Kidney (tissue), 14 donors: Measurements from ENCODE around the gene TMEM263. TPM values are rescaled to one million over a fixed set of nuclear protein-coding genes. Genes with fewer than 3 reads are reported as not detected.

Experiments used
- DNase-seq, 5 donors: peaks; one replicate each; pipeline ENCODE4 v3.0.0-alpha.2; 2013 to 2020
- FAIRE-seq: peaks from 2 replicates; lab custom pipeline; 2012; peaks lifted over from hg19 to GRCh38; lab: Jason Lieb, UNC
- H3K27ac ChIP-seq, 2 donors: one replicate each; pipeline ENCODE4 v1.7.0; 2013; ENCODE audit warnings: low read depth in 2 of 2, low read length in 2 of 2, inconsistent platforms in 1 of 2
- H3K27me3 ChIP-seq: one replicate; pipeline ENCODE4 v1.7.1; 2013; ENCODE audit warnings: low read length, inconsistent platforms; ENCODE audit not compliant: control insufficient read depth, insufficient read depth
- H3K36me3 ChIP-seq, 3 donors: one replicate each; pipeline versions ENCODE4 v1.7.0 to v1.7.1; 2013; ENCODE audit warnings: low read length in 3 of 3, control low read depth in 1 of 3, inconsistent platforms in 1 of 3; ENCODE audit not compliant: insufficient read depth in 3 of 3, control insufficient read depth in 2 of 3
- H3K4me1 ChIP-seq, 3 donors: one replicate each; pipeline versions ENCODE4 v1.7.0 to v1.7.1; 2013; ENCODE audit warnings: low read length in 3 of 3, inconsistent platforms in 1 of 3, low read depth in 1 of 3; ENCODE audit not compliant: control insufficient read depth in 2 of 3, insufficient read depth in 2 of 3
- H3K4me3 ChIP-seq, 3 donors: one replicate each; pipeline versions ENCODE4 v1.7.0 to v1.8.1; 2013; ENCODE audit warnings: low read length in 3 of 3, control low read depth in 1 of 3, inconsistent platforms in 1 of 3
- H3K9ac ChIP-seq, 3 donors: one replicate each; pipeline versions ENCODE4 v1.7.0 to v1.7.1; 2013; ENCODE audit warnings: low read length in 3 of 3, control low read depth in 1 of 3, inconsistent platforms in 1 of 3
- H3K9me3 ChIP-seq, 3 donors: one replicate each; pipeline versions ENCODE4 v1.7.0 to v1.7.1; 2013; ENCODE audit warnings: low read length in 3 of 3, control low read depth in 1 of 3, inconsistent platforms in 1 of 3; ENCODE audit not compliant: control insufficient read depth in 2 of 3, insufficient read depth in 1 of 3
- CTCF ChIP-seq: IDR thresholded peaks from 3 replicates; pipeline ENCODE4 v1.5.1; 2012; ENCODE audit warnings: mild to moderate bottlenecking, moderate library complexity, borderline replicate concordance; ENCODE audit not compliant: insufficient read depth; ENCODE audit errors: extremely low read depth
- intact Hi-C: fragments of 100-400 bp; cut with DNase I; formaldehyde crosslinking; loops from one replicate; pipeline ENCODE4 v1.11.1; 2022
- polyA plus RNA-seq: library from polyadenylated mRNA; stranded (reverse); fragments of 350-450 nt; fragmentation: Illumina TruSeq; extraction: RNeasy Lipid Tissue Mini Kit (QIAGEN cat#74804); gene quantifications from one replicate; pipeline ENCODE4 v1.2.3, GENCODE V29; 2014; ENCODE audit warnings: low read depth, low replicate concordance; ENCODE audit not compliant: insufficient read depth
- total RNA-seq: library from RNA; stranded (reverse); fragmentation: NEBNext Ultra II Directional; extraction: Animal tissue kit (Norgen Biotek cat#: 25700); gene quantifications from one replicate; pipeline ENCODE4 v1.2.1, GENCODE V29; 2021
- donor health status: control.
- donor health status: control.
- donor health status: control.
- donor health status: control.
- donor health status: control.
- donor health status: DM: yes; HTN: yes; CAD: no.
- donor health status: Normal renal cell carcinoma (clear cell type).

Gene TMEM263
- total and polyA plus RNA-seq, 2 donors from 2014 or later = 28.7 to 43.1 TPM

GRCh38 chr12:106947461-106947860 is 8.2 kb upstream of the TMEM263 start:
- TF ChIP-seq CTCF = no peak
- peak; percentile 86 for FAIRE-seq
- Histone ChIP-seq H3K4me1 (peaks cover 0 to 11% (median 6%) of the 10 kb centered on the region in 3 donors), H3K36me3 (no peaks in the 10 kb centered on the region), H3K9me3 (no peaks in the 10 kb centered on the region), H3K9ac (no peak overlapping the region), H3K27me3 (no peaks in the 10 kb centered on the region), H3K27ac (peak overlapping the region; percentile 12 to 41), H3K4me3 (no peak overlapping the region)
- no peak for DNase-seq
- intact Hi-C loops = no loop called here

- Histone ChIP-seq H3K9ac (no peak overlapping the region), H3K36me3 (no peaks in the 10 kb centered on the region), H3K27me3 (no peaks in the 10 kb centered on the region), H3K27ac (no peak overlapping the region), H3K9me3 (no peaks in the 10 kb centered on the region), H3K4me3 (no peak overlapping the region), H3K4me1 (peaks cover 0 to 18% (median 8%) of the 10 kb centered on the region in 3 donors)
- DNase-seq = no peak
- intact Hi-C loops = no loop called here
- FAIRE-seq = no peak
- TF ChIP-seq CTCF = no peak
Measured at GRCh38 chr12:106950591-106950990, 5.1 kb upstream of the TMEM263 start.

GRCh38 chr12:106953352-106954250 is 2.1 kb upstream of the TMEM263 start:
- H3K4me3 ChIP-seq = peak overlapping the region in 2 of 3 donors; percentile 14 to 86
- no peak for FAIRE-seq
- H3K9me3 ChIP-seq = no peaks in the 10 kb centered on the region
- no peak for TF ChIP-seq CTCF
- H3K27me3 ChIP-seq = no peaks in the 10 kb centered on the region
- H3K4me1 ChIP-seq = peaks cover 0 to 7% (median 7%) of the 10 kb centered on the region in 3 donors
- peak overlapping the region in 1 of 2 donors; percentile 98 for H3K27ac ChIP-seq
- no peaks in the 10 kb centered on the region for H3K36me3 ChIP-seq
- peak in 2 of 5 donors; percentile 16 to 66 for DNase-seq
- no peak overlapping the region for H3K9ac ChIP-seq
- intact Hi-C loops = no loop called here
